GM12878 (cell line): ENCODE measurements around the gene SYF2. TPM values are rescaled to one million over a fixed set of nuclear protein-coding genes. Genes with fewer than 3 reads are reported as not detected.
"Not testable (repeated sequence)": the region's sequence is repeated elsewhere in the genome, so short reads cannot be mapped to it uniquely, and the experiment has no call there.

Experiments
- ATAC-seq: fragments of 200-7000 bp; cut with Tn5 transposase; 3 replicates; pipeline ENCODE4 v1.9.1; 2020; ENCODE audit warnings: mild to moderate bottlenecking, moderate library complexity
- BruUV-seq: library from RNA; stranded (reverse); fragments of 400-500 nt; replicated peaks from 2 replicates; lab custom pipeline; 2021; lab: Mats Ljungman, UMichigan
- CTCF ChIA-PET: fragments of 300-600 bp; sonication (Branson Sonifier 250); formaldehyde crosslinking; extraction: SDS; loops from one replicate; lab custom pipeline; 2021; ENCODE audit warnings: inconsistent platforms; lab: Yijun Ruan, JAX
- POLR2A ChIA-PET: fragments of 350-600 bp; formaldehyde crosslinking; extraction: SDS; loops from one replicate; lab custom pipeline; 2021; ENCODE audit warnings: inconsistent platforms; lab: Charles Lee
- RAD21 ChIA-PET: fragments of 300-600 bp; sonication (Branson Sonifier 250); formaldehyde crosslinking; loops from one replicate; lab custom pipeline; 2023; ENCODE audit warnings: antibody characterized with exemption; ENCODE audit not compliant: unreplicated experiment; lab: Charles Lee
- SMC1A ChIA-PET: fragments of 300-600 bp; sonication (Branson Sonifier 250); formaldehyde crosslinking; loops from one replicate; lab custom pipeline; 2023; ENCODE audit not compliant: unreplicated experiment, uncharacterized antibody; lab: Charles Lee
- DNase-seq: peaks from one replicate; pipeline ENCODE4 v3.0.0-alpha.2; 2011; ENCODE audit warnings: low read depth, low spot score
- FAIRE-seq: peaks from 3 replicates; lab custom pipeline; 2011; peaks lifted over from hg19 to GRCh38; lab: Jason Lieb, UNC
- H2AFZ ChIP-seq: 2 replicates; pipeline ENCODE4 v1.6.0; 2011; ENCODE audit warnings: low read depth, low read length, control low read depth; ENCODE audit not compliant: control insufficient read depth
- H3K27ac ChIP-seq: 2 replicates; pipeline ENCODE4 v1.5.1; 2011; ENCODE audit warnings: control low read depth; ENCODE audit not compliant: control insufficient read depth, insufficient read depth
- H3K27me3 ChIP-seq, 2 experiments: replicated peaks in 1 of 2; 2 replicates each; pipeline versions ENCODE4 v1.6.0 to v1.6.1; 2011; ENCODE audit warnings: low read length in 1 of 2; ENCODE audit not compliant: control insufficient read depth in 2 of 2, insufficient read depth in 2 of 2
- H3K36me3 ChIP-seq, 2 experiments: 2 replicates each; pipeline ENCODE4 v1.5.1; 2011; ENCODE audit warnings: low read length in 1 of 2; ENCODE audit not compliant: control insufficient read depth in 2 of 2, insufficient read depth in 2 of 2
- H3K4me1 ChIP-seq: 2 replicates; pipeline ENCODE4 v1.6.1; 2011; ENCODE audit warnings: mild to moderate bottlenecking, low read length, moderate library complexity, mixed read lengths; ENCODE audit not compliant: control insufficient read depth, insufficient read depth
- H3K4me2 ChIP-seq: 2 replicates; pipeline ENCODE4 v1.6.0; 2011; ENCODE audit warnings: control low read depth; ENCODE audit not compliant: control insufficient read depth, insufficient read depth
- H3K4me3 ChIP-seq: fragments of 200-600 bp; sonication (generic); 2 replicates; pipeline ENCODE4 v1.5.1; 2016
- H3K79me2 ChIP-seq: 2 replicates; pipeline ENCODE4 v1.6.0; 2011; ENCODE audit warnings: low read length; ENCODE audit not compliant: control insufficient read depth, insufficient read depth
- H3K9ac ChIP-seq: 2 replicates; pipeline ENCODE4 v1.8.0; 2011; ENCODE audit warnings: low read length, control low read depth, mixed read lengths; ENCODE audit not compliant: control insufficient read depth, insufficient read depth
- H3K9me3 ChIP-seq: replicated peaks from 3 replicates; pipeline ENCODE4 v1.5.1; 2011; ENCODE audit warnings: mild to moderate bottlenecking, low read length; ENCODE audit not compliant: control insufficient read depth, insufficient read depth
- H4K20me1 ChIP-seq: 2 replicates; pipeline ENCODE4 v1.6.0; 2011; ENCODE audit not compliant: control insufficient read depth, insufficient read depth
- MLLT1 ChIP-seq: fragments of 450-650 bp; IDR thresholded peaks from 2 replicates; pipeline ENCODE4 v1.6.1; 2016; ENCODE audit warnings: mild to moderate bottlenecking
- WGBS: methylation state at CpG from one replicate; pipeline ENCODE4 v1.1.6; 2016; ENCODE audit warnings: low lambda C conversion rate; ENCODE audit not compliant: insufficient replicate concordance, insufficient coverage; ENCODE audit errors: missing lambda C conversion rate; 5-methylcytosine and 5-hydroxymethylcytosine counted together
- in situ Hi-C: fragments of 300-500 bp; cut with MboI; formaldehyde crosslinking; loops from 9 replicates; pipeline ENCODE4 v1.14.3; 2018; ENCODE audit warnings: mixed read lengths
- intact Hi-C: fragments of 100-400 bp; cut with micrococcal nuclease; formaldehyde crosslinking; loops from one replicate; pipeline ENCODE4 v1.14.2; 2022; ENCODE audit not compliant: unreplicated experiment
- polyA plus RNA-seq, 11 experiments: library from polyadenylated mRNA; depleted of rRNA in 4 of 11; unstranded in 6 of 11; stranded (reverse) in 5 of 11; fragments of >200 nt; fragmentation: Nextera tagmentation in 4 of 11; fragmentation: Illumina TruSeq in 1 of 11; extraction: Ambion mirVana in 4 of 11; extraction: Trizol in 1 of 11; gene quantifications; 1 replicate in 1 of 11; 2 replicates in 10 of 11; pipeline versions ENCODE4 v1.2.1 to v1.2.3, GENCODE V29; 2011 to 2016; ENCODE audit warnings: inconsistent platforms in 2 of 11, missing spikeins in 2 of 11, low read depth in 1 of 11
- total RNA-seq, 4 experiments: library from RNA; depleted of rRNA in 3 of 4; stranded (reverse); fragments of >200 nt in 3 of 4; fragmentation: Illumina TruSeq in 1 of 4; extraction: Trizol in 1 of 4; gene quantifications; 2 replicates each; pipeline versions ENCODE4 v1.2.1 to v1.2.3, GENCODE V29; 2013 to 2021

Gene SYF2
- total and polyA plus RNA-seq, 10 of the 15 experiments (the other 5 are each of a cell fraction or from before 2014, with no cell fraction given), result 20.3 to 70.5 (median 35.3) TPM

- H3K4me1 ChIP-seq, result peaks cover 22% of the 10 kb centered on the region
- H3K9ac ChIP-seq, SMC1A ChIA-PET, H4K20me1 ChIP-seq, FAIRE-seq, H3K9me3 ChIP-seq, H3K4me3 ChIP-seq, CTCF ChIA-PET, intact Hi-C loops, BruUV-seq, POLR2A ChIA-PET, H3K27me3 ChIP-seq, ATAC-seq, H3K36me3 ChIP-seq, DNase-seq, H3K27ac ChIP-seq, H2AFZ ChIP-seq: not testable (repeated sequence)
- in situ Hi-C loops, result loop anchor here (5.0 to 25.0 kb wide), 2 partner anchors 577 to 1448 kb away; partner anchors contain the start of genes LYPLA2 and PITHD1
- peak overlapping the region; percentile 85; the same call in 1 of the 2 replicates for H3K4me2 ChIP-seq
- 0 out of 2 replicates have a peak, but pooled peaks have one; percentile 56 for TF ChIP-seq MLLT1
- RAD21 ChIA-PET, result interaction anchor here (0.9 kb wide), 1 partner anchor 10 kb away, joined by 3 read pairs; no protein-coding TSS in a partner anchor
- peaks cover 37% of the 10 kb centered on the region for H3K79me2 ChIP-seq
- 98% methylated on average over 10 of the region's 10 CpGs for WGBS
Observed at GRCh38 chr1:25235411-25235810, 3.1 kb upstream of the SYF2 start.
